Mesothelial cell of epicardium (in vitro differentiated cells): ENCODE data around the gene EYS. TPM values are rescaled to one million over a fixed set of nuclear protein-coding genes. Genes with fewer than 3 reads are reported as not detected.

Experiments
- DNase-seq, 2 experiments: peaks; one replicate each; pipeline ENCODE4 v3.0.0; 2021; ENCODE audit warnings: low spot score in 2 of 2; ENCODE audit not compliant: unreplicated experiment in 2 of 2
- H3K27ac Mint-ChIP-seq: 2 replicates; pipeline ENCODE4 v1.8.0; 2021; ENCODE audit warnings: mixed read lengths
- H3K27me3 Mint-ChIP-seq: 2 replicates; pipeline ENCODE4 v1.8.0; 2021; ENCODE audit warnings: low read depth, mixed read lengths
- H3K36me3 Mint-ChIP-seq: 2 replicates; pipeline ENCODE4 v1.8.0; 2021; ENCODE audit warnings: mixed read lengths
- H3K4me1 Mint-ChIP-seq: 2 replicates; pipeline ENCODE4 v1.8.0; 2021; ENCODE audit warnings: mixed read lengths
- H3K4me3 Mint-ChIP-seq: 2 replicates; pipeline ENCODE4 v1.8.0; 2021; ENCODE audit warnings: mild to moderate bottlenecking, moderate library complexity, mixed read lengths
- H3K9me3 Mint-ChIP-seq: 2 replicates; pipeline ENCODE4 v1.8.0; 2021; ENCODE audit warnings: mixed read lengths
- total RNA-seq: library from RNA; stranded (reverse); gene quantifications from 3 replicates; pipeline ENCODE4 v1.2.1, GENCODE V29; 2021
- TF ChIP-seq, protein P1 (sequence below): fragments of 200-600 bp; sonication (generic); IDR thresholded peaks from one replicate; pipeline ENCODE4 v1.5.0; 2021; ENCODE audit warnings: antibody characterized with exemption; ENCODE audit not compliant: unreplicated experiment

EYS gene
- total RNA-seq, 1 donor from 2014 or later = 0.69 TPM

DNA sequence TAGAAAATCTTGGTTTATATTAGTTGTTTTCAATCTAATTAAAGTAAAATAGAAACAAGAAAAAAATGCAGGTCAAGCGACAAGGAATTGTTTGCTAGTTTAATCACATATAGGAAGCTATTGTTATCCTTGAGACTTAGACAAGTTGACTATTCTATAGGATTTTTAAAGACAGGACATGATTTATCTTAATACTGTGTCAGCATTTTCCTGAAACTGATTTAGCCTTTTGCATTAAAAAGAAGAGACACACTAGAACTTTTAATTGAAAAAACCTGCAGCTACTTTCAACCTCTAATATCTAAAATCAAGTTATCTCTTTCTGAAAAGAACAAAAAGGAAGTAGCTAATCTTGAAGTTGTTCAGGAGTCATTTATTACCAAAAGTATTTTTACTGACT lies 1825.2 kb downstream of the EYS start:
- no peak for DNase-seq
- Mint-ChIP-seq H3K4me3 (no peak overlapping the region), H3K9me3 (peaks cover 13% of the 10 kb centered on the region), H3K27me3 (no peaks in the 10 kb centered on the region), H3K4me1 (peaks cover 5% of the 10 kb centered on the region), H3K36me3 (peaks cover 2% of the 10 kb centered on the region), H3K27ac (no peak overlapping the region)
- TF ChIP-seq, protein P1, sequence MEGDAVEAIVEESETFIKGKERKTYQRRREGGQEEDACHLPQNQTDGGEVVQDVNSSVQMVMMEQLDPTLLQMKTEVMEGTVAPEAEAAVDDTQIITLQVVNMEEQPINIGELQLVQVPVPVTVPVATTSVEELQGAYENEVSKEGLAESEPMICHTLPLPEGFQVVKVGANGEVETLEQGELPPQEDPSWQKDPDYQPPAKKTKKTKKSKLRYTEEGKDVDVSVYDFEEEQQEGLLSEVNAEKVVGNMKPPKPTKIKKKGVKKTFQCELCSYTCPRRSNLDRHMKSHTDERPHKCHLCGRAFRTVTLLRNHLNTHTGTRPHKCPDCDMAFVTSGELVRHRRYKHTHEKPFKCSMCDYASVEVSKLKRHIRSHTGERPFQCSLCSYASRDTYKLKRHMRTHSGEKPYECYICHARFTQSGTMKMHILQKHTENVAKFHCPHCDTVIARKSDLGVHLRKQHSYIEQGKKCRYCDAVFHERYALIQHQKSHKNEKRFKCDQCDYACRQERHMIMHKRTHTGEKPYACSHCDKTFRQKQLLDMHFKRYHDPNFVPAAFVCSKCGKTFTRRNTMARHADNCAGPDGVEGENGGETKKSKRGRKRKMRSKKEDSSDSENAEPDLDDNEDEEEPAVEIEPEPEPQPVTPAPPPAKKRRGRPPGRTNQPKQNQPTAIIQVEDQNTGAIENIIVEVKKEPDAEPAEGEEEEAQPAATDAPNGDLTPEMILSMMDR = no peak

DNA sequence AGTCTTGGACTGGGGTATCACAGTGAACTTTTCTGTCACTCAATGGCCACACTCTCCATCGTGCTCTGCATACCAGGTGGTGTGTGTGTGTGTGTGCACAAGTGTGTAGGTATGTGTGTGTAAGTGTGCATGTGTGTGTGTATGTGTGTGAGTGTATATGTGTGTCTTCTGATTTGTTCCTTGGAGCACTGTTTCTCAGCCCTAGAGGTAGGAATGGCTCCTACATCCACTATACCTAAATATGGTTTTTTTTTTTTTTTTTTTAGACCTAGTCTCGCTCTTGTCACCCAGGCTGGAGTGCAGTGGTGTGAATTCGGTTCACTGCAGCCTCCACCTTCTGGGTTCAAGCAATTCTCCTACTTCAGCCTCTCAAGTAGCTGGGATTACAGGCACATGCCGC lies 1834.8 kb downstream of the EYS start:
- H3K4me1 Mint-ChIP-seq = no peaks in the 10 kb centered on the region

DNA sequence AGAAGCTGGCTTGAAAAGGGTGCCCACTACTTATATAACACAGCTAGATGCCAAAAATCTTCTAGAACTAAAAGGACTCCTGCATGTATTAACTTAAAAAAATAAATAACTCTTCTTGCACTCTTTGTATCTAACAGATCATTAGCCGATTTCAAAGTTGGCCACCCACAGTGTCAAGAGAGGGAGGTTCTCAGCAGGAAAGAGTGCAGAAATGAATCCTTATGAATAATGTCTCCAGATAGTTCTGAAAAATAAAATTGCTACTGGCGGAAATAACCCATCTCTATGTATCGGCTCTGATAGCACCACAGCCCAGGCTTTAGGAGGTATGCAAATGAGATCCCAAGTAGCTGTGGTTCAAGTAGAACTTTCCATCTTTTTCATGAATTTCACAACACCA lies 1838.7 kb downstream of the EYS start:
- H3K36me3 Mint-ChIP-seq = no peaks in the 10 kb centered on the region
- TF ChIP-seq, protein P1 = no peak
- no peaks in the 10 kb centered on the region for H3K4me1 Mint-ChIP-seq
- no peaks in the 10 kb centered on the region for H3K27me3 Mint-ChIP-seq
- no peak overlapping the region for H3K27ac Mint-ChIP-seq
- no peak overlapping the region for H3K4me3 Mint-ChIP-seq
- DNase-seq = no peak
- no peaks in the 10 kb centered on the region for H3K9me3 Mint-ChIP-seq

More for the DNA sequence above, 1834.8 kb downstream of the EYS start:
- H3K36me3 Mint-ChIP-seq = no peaks in the 10 kb centered on the region
- peaks cover 23% of the 10 kb centered on the region for H3K9me3 Mint-ChIP-seq
- TF ChIP-seq, protein P1 = no peak
- no peak for DNase-seq
- no peak overlapping the region for H3K27ac Mint-ChIP-seq
- no peak overlapping the region for H3K4me3 Mint-ChIP-seq
- H3K27me3 Mint-ChIP-seq = no peaks in the 10 kb centered on the region

DNA sequence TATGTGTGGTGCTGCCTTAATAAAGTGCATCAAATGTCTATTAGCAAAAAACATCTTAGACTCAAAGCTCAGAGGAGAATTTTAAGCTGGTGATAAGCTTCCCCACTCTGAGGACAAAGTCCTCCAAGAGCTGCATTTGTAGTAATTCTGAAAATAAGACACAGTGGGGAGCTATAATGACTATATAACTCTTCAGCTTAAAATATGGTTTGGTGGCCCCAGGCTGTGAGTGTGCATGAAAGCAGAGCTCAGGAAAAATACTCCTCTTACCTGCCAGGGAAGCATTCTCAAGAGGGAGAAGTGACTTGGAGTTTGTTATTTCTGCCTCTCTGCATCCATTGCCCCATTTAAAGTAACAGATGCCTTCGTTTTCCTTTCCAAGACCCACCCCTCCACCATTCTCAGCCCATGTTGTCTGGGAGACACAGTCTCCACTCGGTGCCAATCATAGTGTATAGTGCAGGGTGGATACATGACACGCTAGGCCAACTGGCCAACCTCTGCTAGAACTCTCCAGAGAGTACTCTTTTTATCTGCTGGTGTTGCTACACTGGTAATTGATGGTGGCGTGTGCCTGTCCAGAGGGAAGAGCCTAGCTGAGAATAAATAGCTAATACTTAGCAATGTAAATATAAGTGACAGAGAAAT lies 1842.2 kb downstream of the EYS start:
- no peaks in the 10 kb centered on the region for H3K9me3 Mint-ChIP-seq
- TF ChIP-seq, protein P1 = no peak
- H3K4me1 Mint-ChIP-seq = no peaks in the 10 kb centered on the region
- no peaks in the 10 kb centered on the region for H3K27me3 Mint-ChIP-seq
- no peak overlapping the region for H3K27ac Mint-ChIP-seq
- H3K36me3 Mint-ChIP-seq = no peaks in the 10 kb centered on the region
- no peak for DNase-seq
- no peak overlapping the region for H3K4me3 Mint-ChIP-seq

DNA sequence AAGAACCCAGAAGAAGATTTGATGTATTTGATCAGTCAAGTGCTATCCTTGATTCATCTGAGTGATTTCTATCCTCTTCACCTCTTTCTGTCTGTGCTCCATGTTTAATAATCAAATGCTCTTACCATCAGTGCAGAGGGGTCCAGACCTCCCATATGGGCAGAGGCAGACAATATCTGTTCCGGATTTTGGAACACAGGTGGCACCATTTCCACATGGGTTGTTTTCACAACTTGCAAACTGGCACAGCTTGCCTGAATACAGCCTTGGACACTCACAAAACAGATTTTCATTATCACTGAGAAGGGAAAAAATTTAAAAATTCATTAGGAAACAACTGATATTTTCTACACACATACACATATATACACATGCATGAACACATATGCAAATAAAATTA lies 1843.0 kb downstream of the EYS start:
- H3K4me1 Mint-ChIP-seq = no peaks in the 10 kb centered on the region
- H3K27me3 Mint-ChIP-seq = no peaks in the 10 kb centered on the region
- no peak overlapping the region for H3K27ac Mint-ChIP-seq
- no peak for DNase-seq
- H3K4me3 Mint-ChIP-seq = no peak overlapping the region
- TF ChIP-seq, protein P1 = no peak
- H3K36me3 Mint-ChIP-seq = no peaks in the 10 kb centered on the region
- H3K9me3 Mint-ChIP-seq = no peaks in the 10 kb centered on the region
